NCI-H2171 (cell line): ENCODE results near the gene U2SURP.
A peak's percentile ranks its signal among the peaks of the same experiment; 100 is the strongest.
"Not testable (repeated sequence)": the region's sequence is repeated elsewhere in the genome, so short reads cannot be mapped to it uniquely, and the experiment has no call there.

Source experiments
- DNase-seq: peaks from one replicate; lab custom pipeline; 2025; lab: John Stamatoyannopoulos, UW

U2SURP gene

GRCh38 chr3:142976621-142977398 is 24.6 kb upstream of the U2SURP start:
- no peak for DNase-seq

- no peak for DNase-seq
Measured at GRCh38 chr3:142977399-142977728, 24.0 kb upstream of the U2SURP start.

- no peak for DNase-seq
Measured at GRCh38 chr3:142981108-142981507, 20.3 kb upstream of the U2SURP start.

GRCh38 chr3:142982038-142982773 is 19.2 kb upstream of the U2SURP start:
- DNase-seq = no peak

- no peak for DNase-seq
Measured at GRCh38 chr3:142983318-142983717, 18.1 kb upstream of the U2SURP start.

- no peak for DNase-seq
Measured at GRCh38 chr3:142984255-142984654, 17.1 kb upstream of the U2SURP start.

- DNase-seq = peak; percentile 30
Measured at GRCh38 chr3:142987080-142987700, 14.2 kb upstream of the U2SURP start.

- no peak for DNase-seq
Measured at GRCh38 chr3:142987707-142988106, 13.7 kb upstream of the U2SURP start.

- DNase-seq = not testable (repeated sequence)
Measured at GRCh38 chr3:142988221-142988620, 13.1 kb upstream of the U2SURP start.

- DNase-seq = not testable (repeated sequence)
Measured at GRCh38 chr3:142988826-142989225, 12.5 kb upstream of the U2SURP start.

- DNase-seq = no peak
Measured at GRCh38 chr3:142990721-142991120, 10.6 kb upstream of the U2SURP start.

- DNase-seq = no peak
Measured at GRCh38 chr3:142992323-142992722, 9.0 kb upstream of the U2SURP start.

- DNase-seq = peak; percentile 39
Measured at GRCh38 chr3:142993958-142994442, 7.4 kb upstream of the U2SURP start.

GRCh38 chr3:142997330-142997729 is 4.0 kb upstream of the U2SURP start:
- no peak for DNase-seq

GRCh38 chr3:142998439-142998838 is 2.9 kb upstream of the U2SURP start:
- no peak for DNase-seq

GRCh38 chr3:142999881-143000280 is 1.5 kb upstream of the U2SURP start:
- no peak for DNase-seq

- DNase-seq = no peak
Measured at GRCh38 chr3:143000528-143000927, 842 bp upstream of the U2SURP start.

GRCh38 chr3:143001034-143001368 is 369 bp upstream of the U2SURP start:
- no peak for DNase-seq

GRCh38 chr3:143002083-143002712 is 828 bp downstream of the U2SURP start:
- peak; percentile 34 for DNase-seq

GRCh38 chr3:143002727-143003126 is 1.4 kb downstream of the U2SURP start:
- DNase-seq = no peak

GRCh38 chr3:143004823-143005222 is 3.5 kb downstream of the U2SURP start:
- no peak for DNase-seq

- no peak for DNase-seq
Measured at GRCh38 chr3:143010024-143010423, 8.7 kb downstream of the U2SURP start.

GRCh38 chr3:143011705-143012104 is 10.3 kb downstream of the U2SURP start:
- DNase-seq = no peak
